ENCODE results near the gene PRUNE2. TPM values are rescaled to one million over a fixed set of nuclear protein-coding genes. Genes with fewer than 3 reads are reported as not detected.

The PRUNE2 gene
- total RNA-seq, 1 donor from 2014 or later: 6.7 TPM

- Mint-ChIP-seq H3K9me3 (ENCODE audit: unreplicated experiment) (no peaks in the 10 kb centered on the region), H3K27me3 (ENCODE audit: unreplicated experiment) (peaks cover 2% of the 10 kb centered on the region), H3K4me3 (ENCODE audit: unreplicated experiment) (no peak overlapping the region), H3K4me1 (ENCODE audit: unreplicated experiment) (no peaks in the 10 kb centered on the region), H3K36me3 (ENCODE audit: low read depth, unreplicated experiment) (no peaks in the 10 kb centered on the region), H3K27ac (ENCODE audit: unreplicated experiment) (no peak overlapping the region)
- no peak for TF ChIP-seq CTCF (IDR thresholded peaks at IDR 0.05; ENCODE audit: unreplicated experiment)
- no peak for DNase-seq (ENCODE audit: low spot score)
Measured at GRCh38 chr9:76926324-76926741, 20.4 kb upstream of the PRUNE2 start.

DNA sequence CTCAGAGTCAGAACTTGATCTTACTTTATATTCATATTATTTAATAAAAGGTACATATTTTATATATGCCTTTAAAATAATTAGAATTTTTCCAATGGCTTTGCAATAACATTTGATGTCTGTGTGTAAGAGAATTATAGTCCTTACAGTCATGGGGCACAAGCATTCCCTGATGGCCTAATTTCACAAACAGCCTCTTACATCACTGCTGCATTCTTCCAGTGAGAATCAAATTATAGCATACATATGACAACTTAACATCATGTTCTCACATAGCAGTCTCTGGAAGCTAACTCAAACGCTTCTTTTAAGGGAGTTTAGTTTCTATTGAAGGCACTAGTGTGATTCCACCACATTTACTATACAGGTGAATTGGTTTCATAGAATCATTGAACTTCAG, 15.3 kb upstream of the PRUNE2 start:
- no peak for TF ChIP-seq CTCF (IDR thresholded peaks at IDR 0.05; ENCODE audit: unreplicated experiment)
- Mint-ChIP-seq H3K4me1 (ENCODE audit: unreplicated experiment) (no peaks in the 10 kb centered on the region), H3K27ac (ENCODE audit: unreplicated experiment) (no peak overlapping the region), H3K27me3 (ENCODE audit: unreplicated experiment) (no peaks in the 10 kb centered on the region), H3K4me3 (ENCODE audit: unreplicated experiment) (no peak overlapping the region), H3K9me3 (ENCODE audit: unreplicated experiment) (no peaks in the 10 kb centered on the region), H3K36me3 (ENCODE audit: low read depth, unreplicated experiment) (no peaks in the 10 kb centered on the region)
- DNase-seq (ENCODE audit: low spot score): no peak

DNA sequence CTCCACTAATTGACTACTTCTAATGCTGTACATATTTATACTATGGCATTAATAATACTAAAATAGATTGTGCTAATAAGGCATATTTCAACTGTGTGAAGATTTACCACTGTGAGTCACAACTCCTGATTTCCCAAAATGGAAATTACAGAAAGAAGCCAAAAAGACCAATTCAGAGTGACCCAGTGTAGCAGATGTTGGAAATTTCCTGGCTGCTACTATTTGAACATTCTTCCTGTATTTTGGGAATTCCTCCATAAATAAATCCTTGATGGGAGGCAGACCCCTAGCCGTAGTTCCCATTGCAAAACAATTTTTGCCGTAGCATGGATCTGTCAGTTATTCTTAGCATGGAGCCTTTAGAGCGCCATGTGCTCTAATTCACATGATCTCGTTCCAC, 11.4 kb upstream of the PRUNE2 start:
- no peak for DNase-seq (ENCODE audit: low spot score)
- H3K27ac Mint-ChIP-seq (ENCODE audit: unreplicated experiment): no peak overlapping the region
- no peaks in the 10 kb centered on the region for H3K27me3 Mint-ChIP-seq (ENCODE audit: unreplicated experiment)
- peaks cover 12% of the 10 kb centered on the region for H3K4me1 Mint-ChIP-seq (ENCODE audit: unreplicated experiment)
- no peak for TF ChIP-seq CTCF (IDR thresholded peaks at IDR 0.05; ENCODE audit: unreplicated experiment)
- no peaks in the 10 kb centered on the region for H3K36me3 Mint-ChIP-seq (ENCODE audit: low read depth, unreplicated experiment)
- no peaks in the 10 kb centered on the region for H3K9me3 Mint-ChIP-seq (ENCODE audit: unreplicated experiment)
- H3K4me3 Mint-ChIP-seq (ENCODE audit: unreplicated experiment): no peak overlapping the region

DNA sequence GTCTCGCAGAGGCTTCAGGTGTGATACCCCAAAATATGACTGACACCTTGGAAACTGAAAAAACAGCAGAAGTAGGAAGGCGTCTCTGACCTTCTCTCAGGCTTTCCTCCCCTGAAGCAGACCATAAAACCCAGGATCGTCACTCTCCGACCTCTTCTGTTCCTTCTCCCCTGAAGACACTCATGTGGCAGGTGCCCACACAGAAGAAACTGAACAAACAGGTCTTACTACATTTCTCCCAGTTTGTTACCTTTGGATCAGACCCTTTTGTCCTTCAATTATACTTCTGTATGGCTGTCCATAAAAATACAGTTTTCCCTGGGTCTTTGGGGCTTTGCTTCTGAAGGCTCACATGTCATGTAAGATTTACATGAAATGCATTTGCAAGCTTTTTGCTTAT, 10.3 kb upstream of the PRUNE2 start:
- DNase-seq (ENCODE audit: low spot score): no peak
- Mint-ChIP-seq H3K4me1 (ENCODE audit: unreplicated experiment) (peaks cover 12% of the 10 kb centered on the region), H3K9me3 (ENCODE audit: unreplicated experiment) (no peaks in the 10 kb centered on the region), H3K27ac (ENCODE audit: unreplicated experiment) (no peak overlapping the region), H3K36me3 (ENCODE audit: low read depth, unreplicated experiment) (no peaks in the 10 kb centered on the region), H3K4me3 (ENCODE audit: unreplicated experiment) (no peak overlapping the region), H3K27me3 (ENCODE audit: unreplicated experiment) (no peaks in the 10 kb centered on the region)
- TF ChIP-seq CTCF (IDR thresholded peaks at IDR 0.05; ENCODE audit: unreplicated experiment): no peak

- Mint-ChIP-seq H3K4me1 (ENCODE audit: unreplicated experiment) (peaks cover 12% of the 10 kb centered on the region), H3K9me3 (ENCODE audit: unreplicated experiment) (no peaks in the 10 kb centered on the region), H3K27ac (ENCODE audit: unreplicated experiment) (no peak overlapping the region), H3K4me3 (ENCODE audit: unreplicated experiment) (no peak overlapping the region), H3K27me3 (ENCODE audit: unreplicated experiment) (no peaks in the 10 kb centered on the region), H3K36me3 (ENCODE audit: low read depth, unreplicated experiment) (no peaks in the 10 kb centered on the region)
- TF ChIP-seq CTCF (IDR thresholded peaks at IDR 0.05; ENCODE audit: unreplicated experiment): no peak
- DNase-seq (ENCODE audit: low spot score): no peak
Measured at GRCh38 chr9:76913467-76913866, 7.6 kb upstream of the PRUNE2 start.
